Effector CD8-positive, alpha-beta T cell (primary cell): ENCODE results near the gene DIAPH2.
"Not testable (repeated sequence)": the region's sequence is repeated elsewhere in the genome, so short reads cannot be mapped to it uniquely, and the experiment has no call there.

Experiments used
- DNase-seq: peaks from one replicate; lab custom pipeline; 2025; lab: John Stamatoyannopoulos, UW

The DIAPH2 gene

DNA sequence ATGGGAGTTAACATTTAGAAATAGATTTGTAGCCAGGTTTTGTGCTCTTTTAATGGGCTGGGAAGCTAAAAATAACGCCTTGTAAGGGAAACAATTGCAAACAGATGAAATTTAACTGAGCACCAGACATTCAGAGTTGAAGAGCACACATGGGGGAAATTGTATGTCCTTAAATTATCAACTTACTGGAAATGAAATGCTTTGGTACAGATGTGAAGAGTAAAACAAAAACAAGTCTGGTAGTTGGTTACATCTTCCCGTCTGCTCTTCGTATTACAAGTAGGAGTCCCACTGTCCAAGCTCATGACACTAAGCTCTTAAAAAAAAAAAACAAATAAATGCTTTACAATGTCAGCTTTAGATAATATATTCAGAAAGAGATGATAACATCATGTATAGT, 139.5 kb downstream of the DIAPH2 start:
- DNase-seq, result no peak

DNA sequence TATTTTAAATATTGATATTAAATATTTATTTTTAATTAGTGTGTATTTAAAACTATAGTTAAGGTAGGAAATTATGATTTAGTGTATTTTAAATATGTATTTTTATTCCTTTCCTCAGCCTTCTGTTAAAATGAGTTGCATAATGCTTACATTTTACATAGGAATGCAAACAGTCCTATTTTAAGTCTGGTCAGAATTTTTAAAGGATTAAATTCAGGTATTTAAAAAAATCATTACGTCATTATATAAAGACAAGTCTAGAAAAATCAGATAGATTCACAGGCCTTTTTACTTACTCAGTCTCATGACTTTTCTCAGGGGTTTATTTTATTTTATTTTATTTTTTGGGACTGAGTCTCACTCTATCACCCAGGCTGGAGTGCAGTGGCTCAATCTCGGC, 148.7 kb downstream of the DIAPH2 start:
- no peak for DNase-seq

DNA sequence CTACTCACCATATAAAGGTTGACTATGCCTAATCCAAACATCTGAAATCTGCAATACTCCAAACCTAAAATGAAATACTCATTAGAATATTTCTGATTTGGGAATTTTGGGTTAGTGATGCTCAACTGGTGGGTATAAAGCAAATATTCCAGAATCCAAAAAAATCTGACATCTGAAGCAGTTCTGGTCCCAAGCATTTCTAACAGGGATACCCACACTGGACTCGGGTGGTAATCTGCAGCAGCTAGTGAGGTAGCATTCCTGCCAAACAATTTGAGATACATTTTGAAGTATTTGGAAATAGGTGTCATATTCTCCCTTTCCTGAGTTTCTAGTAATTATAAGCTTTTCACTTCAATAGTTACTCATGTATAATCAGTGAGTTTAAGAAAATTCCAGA, 149.5 kb downstream of the DIAPH2 start:
- DNase-seq, result no peak

DNA sequence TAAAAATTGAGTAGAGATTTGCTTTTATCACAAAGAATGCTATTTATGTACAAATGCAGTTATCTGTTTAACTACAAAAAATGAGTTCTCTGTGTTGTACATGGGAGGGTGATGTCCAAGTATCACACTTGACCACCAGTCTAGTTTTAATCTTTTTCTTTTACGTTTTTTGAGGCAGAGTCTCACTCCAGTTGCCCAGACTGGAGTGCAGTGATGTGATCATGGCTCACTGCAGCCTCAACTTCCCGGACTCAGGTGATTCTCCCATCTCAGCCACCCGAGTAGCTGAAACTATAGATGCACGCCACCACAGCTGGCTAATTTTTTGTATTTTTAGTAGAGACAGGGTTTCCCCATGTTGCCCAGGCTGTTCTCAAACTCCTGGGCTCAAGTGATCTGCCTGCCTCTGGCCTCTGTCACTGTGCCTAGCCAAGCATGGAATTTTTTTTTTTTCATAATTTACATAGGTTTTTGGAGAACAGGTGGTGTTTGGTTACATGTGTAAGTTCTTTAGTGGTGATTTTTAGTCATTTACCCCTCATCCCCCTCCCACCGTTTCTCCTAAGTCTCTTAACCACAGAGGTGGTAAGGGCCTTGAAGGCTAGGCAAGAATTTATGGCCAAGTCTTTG, 151.1 kb downstream of the DIAPH2 start:
- no peak for DNase-seq

DNA sequence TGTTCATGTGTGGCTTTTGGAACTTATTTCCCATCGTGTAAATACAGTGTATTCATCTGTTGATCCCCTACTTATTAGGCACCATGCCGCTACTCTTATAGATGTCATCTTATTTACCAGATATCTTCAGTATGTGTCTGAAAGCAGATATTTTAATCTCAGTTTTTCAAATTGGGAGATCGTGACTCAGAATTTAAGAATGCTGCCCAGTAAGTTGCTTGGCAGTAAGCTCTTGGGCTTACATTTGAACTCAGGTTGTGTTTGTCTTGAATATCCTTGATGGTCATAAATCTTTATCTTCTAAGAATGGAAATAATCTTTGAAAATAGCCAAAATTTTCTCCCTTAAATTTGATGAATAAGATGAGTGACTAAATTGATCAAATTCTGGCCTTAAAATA, 153.2 kb downstream of the DIAPH2 start:
- DNase-seq, result no peak

DNA sequence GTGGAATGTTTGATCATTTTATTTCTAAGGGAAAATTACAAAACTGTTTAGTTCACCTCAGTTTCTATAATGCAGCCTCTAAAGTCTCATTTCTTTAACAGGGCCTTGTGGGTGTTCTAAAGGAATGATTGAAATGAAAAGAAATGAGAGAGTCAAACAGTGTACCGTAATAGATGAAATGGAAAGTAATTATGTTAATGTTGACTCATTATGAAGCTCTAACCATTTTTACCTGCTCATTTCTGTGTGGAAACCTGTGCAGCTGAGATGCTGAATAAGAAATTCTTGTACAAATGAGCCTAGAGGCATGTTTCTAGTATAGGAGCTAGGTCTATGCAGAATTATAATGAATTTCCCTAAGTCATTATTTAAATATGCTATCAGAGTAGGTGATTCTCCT, 153.9 kb downstream of the DIAPH2 start:
- DNase-seq, result no peak

DNA sequence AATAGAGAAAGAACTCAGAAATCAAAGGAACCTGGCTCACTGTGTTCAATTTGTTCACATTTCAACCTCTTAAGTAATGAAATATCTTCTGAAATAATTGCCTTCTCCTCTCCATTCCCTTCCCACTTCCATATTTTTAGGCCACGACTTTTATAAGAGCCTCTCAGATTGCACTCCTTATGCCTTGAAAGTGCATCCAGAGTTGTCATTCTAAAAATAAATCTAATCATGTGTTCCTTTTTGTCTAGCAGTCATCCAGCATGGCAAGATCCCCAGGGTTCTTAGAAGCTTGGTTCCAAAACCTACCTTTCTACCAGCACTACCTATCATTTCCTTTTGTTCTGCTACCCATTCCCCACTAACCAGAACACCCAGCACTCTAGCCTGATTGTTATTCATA, 156.7 kb downstream of the DIAPH2 start:
- no peak for DNase-seq

DNA sequence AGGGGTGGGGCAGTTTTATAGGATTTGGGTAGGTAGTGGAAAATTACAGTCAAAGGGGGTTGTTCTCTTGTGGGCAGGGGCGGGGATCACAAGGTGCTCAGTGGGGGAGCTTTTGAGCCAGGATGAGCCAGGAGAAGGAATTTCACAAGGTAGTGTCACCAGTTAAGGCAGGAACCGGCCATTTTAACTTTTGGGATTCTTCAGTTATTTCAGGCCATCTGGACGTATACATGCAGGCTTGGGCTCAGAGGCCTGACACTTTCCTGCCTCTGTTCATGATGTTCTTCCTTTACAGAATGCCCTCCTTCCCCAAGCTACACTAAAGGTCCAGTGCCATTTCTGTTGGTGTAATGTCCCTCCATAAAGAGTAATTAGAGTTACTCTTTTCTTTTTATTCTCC, 157.2 kb downstream of the DIAPH2 start:
- not testable (repeated sequence) for DNase-seq

DNA sequence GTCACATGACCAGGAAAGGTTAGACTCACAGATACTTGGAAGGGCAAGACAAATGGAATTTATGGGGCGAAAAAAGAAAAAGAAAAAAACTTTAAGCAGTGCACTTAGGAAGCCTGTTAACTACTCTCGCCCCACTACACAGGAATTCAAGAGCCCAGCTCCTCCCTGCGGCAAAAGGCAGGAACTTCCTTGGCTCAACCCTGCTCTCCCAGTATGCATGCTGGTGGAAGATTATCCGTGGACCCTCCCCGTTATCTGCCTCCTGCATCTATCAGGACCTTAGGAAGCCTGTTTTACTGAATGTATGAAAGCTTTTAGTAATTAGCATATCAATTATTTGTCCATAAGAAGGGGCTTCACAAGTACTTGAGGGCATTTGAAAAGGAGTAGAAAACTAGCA, 158.9 kb downstream of the DIAPH2 start:
- no peak for DNase-seq

DNA sequence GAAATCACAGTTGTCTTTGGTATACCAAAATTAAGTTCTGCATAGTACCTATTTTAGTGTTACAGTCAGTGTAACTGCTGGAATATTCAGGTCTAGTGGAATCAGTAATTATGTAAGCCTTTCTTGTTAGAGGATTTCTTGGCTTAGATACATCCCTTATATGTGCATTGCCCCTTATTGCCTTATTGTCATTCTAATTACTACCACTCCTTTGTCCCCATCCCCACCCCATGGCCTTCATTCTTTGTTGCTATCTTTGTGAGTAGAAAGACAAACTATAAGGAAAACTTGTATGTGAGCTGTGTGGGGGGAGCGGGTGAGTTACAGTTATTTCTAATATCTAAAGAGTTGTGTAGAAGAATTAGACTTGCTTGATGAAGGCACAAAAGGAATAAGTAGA, 162.2 kb downstream of the DIAPH2 start:
- no peak for DNase-seq

DNA sequence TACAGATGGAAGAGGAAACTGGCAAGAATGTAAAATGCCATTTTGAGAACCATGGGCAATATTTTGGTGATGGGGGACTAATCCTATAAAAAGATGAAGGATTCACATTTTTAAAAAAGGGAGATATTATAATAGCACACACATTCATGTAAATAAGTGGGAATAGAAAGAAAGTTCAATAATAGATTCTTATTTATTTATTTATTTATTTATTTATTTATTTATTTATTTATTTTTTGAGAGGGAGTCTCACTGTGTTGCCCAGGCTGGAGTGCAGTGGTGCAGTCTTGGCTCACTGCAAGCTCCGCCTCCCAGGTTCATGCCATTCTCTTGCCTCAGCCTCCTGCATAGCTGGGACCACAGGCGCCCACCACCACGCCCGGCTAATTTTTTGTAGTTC, 174.8 kb downstream of the DIAPH2 start:
- not testable (repeated sequence) for DNase-seq

DNA sequence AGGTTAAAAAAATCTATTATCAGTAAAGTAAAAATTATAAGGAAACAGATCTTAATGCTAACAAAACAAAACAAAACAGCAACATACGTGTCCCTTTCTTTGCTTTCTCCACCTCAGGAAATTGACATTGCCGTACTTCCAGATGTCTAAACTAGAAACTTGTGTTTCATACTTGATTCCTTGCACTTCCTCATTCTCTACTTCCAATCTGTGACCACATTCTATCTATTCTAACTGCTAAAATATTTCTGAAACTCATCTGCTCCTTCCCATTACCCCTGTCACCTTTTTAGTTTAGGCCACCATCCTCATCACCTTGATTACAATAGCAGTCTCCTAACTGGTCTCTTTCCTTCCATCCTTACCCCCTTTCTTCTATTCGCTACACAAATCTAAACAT, 176.6 kb downstream of the DIAPH2 start:
- DNase-seq, result no peak

DNA sequence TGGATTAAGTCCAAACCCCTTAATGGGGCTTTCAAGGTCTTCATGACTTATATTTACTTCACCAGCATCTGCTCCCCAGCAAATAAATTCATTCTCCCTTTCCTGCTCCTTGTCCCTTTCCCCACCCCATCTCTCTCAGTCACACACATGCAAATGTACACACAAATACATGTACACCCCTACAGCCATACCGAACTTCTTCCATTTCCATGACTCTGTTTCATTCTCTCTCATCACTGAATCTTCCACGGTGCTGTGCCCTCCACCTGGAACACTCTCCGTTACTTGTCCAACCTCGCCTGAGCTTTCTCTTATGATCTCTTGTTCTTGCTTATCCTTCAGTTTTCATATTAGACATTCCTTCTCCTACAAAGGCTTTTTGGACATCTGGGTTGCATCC, 177.0 kb downstream of the DIAPH2 start:
- DNase-seq, result no peak

DNA sequence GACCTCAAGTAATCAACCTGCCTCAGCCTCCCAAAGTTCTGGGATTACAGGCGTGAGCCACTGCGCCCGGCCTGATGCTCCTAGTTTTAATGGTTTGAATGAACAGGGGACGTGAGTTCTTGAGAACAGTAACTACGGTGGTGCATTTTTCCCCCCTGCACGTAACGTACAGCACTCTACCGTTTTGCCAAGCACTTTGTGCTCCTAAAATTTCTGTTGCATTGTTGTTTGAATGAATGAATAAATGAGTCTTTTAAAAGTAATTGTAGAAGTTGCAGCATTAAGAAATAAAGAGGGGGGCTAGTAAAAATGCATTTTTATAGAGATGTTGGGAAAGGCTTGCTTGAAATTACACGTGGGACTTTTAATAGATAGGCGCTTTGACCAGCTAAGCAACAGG, 199.0 kb downstream of the DIAPH2 start, which contains the start of gene RPA4:
Gene RPA4, plus strand, starts transcription at position 301 of the 400 bp plus-strand sequence. CDS start 403 bp downstream, outside the sequence.
- no peak for DNase-seq

DNA sequence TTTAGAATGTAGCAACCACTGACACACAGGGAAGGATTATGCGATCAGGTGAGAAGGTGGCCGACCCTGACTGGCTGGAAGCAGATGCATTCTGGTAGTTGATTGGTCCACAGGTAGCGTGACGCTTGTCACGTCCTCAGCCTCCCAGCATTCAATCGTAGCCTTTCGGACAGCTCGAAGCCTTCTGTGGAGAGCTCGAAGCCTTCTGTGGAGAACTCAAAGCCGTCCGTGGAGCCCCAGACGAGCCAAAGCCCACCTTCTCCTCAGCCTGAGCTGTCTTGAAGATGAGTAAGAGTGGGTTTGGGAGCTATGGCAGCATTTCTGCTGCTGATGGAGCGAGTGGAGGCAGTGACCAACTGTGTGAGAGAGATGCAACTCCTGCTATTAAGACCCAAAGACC, 199.4 kb downstream of the DIAPH2 start:
- DNase-seq, result no peak

DNA sequence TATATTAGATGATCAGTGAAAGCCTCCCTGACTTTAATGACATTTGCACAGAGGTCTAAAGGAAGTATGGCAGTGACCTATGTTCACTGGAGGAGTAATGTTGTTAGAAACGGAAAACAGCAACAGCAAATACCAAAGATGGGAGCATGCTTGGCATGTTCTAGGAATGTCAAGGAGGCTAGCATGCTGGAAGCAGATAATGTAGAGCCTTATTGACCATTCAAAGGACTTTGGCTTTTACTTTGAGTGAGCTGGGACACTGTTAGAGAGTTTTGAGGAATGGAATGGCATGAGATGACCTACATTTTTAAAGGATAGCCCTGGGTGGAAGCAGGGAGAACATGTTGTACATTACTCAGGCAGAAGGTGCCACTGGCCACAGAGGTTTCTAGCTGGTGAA, 205.1 kb downstream of the DIAPH2 start:
- DNase-seq, result no peak

DNA sequence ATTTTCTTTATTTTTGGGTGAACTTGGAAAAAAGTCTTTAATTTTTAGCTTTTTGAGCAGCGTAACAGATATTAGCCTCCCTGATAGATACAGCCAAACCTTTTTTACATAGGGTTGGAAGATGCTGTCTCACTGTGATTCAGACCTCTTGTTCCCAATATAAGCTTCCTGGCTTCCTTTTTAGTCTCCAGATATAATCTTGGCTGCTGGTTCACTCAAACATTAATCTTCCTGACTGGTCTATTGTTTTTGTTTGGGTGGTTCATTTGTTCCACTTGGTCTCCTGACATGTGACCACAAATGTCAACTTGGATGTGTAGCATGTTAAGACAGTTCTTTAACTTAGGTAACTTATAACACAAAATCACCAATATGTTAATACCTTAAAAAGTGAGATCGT, 222.1 kb downstream of the DIAPH2 start:
- no peak for DNase-seq

DNA sequence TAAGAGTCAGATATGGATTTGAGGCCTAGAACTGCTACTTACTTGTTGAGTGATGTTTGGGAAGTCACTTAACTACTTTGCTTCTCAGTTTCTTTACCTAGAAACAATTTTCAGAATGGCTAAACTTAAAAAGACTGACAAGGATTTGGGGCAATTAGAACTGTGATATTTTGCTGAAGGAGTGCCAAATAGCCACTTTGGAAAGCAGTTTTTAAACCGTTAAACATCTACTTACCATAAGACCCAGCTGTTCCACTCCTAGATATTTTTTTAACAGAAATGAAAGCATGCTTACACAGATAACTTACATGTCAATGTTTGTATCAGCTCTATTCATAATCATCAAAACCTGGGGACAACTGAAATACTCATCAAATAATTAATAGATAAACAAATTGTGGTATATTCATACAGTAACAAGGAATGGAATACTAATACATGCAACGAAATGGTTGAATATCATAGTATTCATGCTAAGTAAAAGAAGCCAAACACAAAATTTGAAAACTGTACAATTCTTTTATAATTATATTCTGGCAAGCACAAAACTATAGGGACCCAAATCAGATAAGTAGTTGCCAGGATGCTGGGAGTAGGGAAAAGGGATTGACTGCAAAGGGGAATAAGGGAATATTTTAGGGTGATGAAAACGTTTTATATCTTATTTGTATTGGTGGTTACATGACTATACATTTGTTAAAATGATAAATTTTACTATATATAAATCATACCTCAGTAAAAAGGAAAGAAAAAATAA, 223.1 kb downstream of the DIAPH2 start:
- DNase-seq, result no peak

DNA sequence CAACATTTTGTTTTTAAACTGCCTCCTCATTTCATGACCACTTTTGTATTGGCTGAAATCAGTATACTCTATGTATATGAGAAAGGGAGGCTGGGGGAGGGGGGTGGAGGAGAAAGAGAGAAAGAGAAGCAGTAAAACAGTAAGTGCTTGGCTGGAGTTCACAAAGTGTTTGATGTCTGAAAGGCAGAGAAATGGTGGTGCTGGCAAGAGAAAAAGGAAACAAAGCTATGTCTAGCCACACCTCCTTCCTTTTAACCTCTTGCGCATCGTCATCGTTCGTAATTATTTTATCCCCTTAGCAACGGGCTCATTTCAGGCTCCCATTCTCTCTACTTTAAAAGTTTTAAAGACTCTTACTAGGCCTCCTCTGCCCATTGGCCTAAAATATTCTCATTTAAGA, 224.6 kb downstream of the DIAPH2 start:
- DNase-seq, result no peak

DNA sequence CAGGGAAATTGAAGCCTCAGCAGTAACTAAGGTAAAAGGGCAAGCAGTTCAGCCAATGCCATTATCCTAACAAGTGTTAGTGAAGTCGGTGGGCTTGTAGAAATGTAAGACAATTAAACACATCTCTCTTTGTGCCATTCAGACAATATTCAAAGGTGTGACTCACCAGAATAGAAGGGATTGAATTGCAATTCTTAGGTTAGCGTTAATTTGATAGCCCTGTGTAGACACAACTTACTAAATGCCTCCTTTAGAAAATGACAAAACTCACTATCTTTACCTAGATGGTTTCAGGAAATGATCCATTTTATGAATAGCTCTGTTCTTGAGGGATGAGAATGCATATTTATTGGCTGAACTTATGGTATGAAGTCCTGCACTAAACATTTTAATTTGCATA, 234.2 kb downstream of the DIAPH2 start:
- DNase-seq, result no peak

DNA sequence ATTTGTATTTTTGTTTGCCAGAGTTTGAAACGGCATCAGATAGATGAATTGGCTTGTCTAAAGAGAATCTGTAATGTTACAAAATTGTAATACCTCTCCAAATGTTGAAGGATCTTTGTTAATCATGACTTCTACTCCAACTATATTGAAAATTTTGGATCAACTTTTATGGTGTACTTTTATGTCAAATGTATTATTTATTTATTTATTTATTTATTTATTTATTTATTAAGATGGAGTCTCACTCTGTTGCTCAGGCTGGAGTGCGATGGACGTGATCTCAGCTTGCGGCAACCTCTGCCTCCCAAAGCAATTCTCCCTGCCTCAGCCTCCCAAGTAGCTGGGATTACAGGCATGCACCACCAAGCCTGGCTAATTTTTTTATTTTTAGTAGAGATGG, 235.0 kb downstream of the DIAPH2 start:
- no peak for DNase-seq

DNA sequence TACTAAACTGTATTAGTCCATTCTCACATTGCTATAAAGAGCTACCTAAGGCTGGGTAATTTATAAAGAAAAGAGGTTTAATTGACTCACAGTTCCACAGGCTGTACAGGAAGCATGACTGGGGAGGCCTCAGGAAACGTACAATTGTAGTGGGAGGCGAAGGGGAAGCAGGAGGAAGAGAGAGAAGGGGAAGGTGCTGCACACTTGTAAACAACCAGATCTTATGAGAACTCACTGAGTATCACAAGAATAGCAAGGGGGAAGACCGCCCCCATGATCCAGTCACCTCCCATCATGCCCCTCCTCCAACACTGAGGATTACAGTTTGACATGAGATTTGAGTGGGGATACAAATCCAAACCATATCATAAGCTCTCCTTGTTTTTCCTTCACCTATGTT, 239.9 kb downstream of the DIAPH2 start:
- DNase-seq, result no peak

DNA sequence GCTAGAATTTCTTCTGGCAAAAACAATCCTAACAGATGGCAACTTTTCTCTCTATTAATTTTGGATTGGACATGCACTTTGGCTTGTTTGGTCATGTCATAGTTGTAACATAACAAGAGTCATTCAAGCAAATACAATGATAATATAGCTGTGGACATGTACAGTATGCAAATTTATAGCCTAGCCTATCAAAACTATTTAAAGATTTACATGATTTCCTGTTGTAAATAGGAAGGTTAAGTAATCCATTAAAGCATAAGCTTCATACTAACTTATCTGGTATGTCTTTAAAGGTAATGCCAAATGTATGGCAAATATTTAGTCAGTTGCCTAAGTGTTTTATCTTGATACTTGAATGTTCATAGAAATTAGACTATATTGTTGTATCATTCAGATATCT, 244.4 kb downstream of the DIAPH2 start:
- no peak for DNase-seq

DNA sequence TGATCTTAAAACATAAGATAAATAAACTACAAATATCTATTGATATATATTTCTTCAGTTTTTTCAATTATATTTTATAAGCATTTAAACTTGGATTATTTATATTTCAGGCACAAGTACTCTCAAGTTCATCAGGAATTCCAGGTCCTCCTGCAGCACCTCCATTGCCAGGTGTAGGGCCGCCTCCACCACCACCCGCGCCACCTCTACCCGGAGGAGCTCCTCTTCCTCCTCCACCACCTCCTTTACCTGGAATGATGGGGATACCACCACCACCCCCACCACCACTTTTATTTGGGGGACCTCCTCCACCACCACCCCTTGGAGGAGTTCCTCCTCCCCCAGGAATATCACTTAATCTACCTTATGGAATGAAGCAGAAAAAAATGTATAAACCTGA, 273.1 kb downstream of the DIAPH2 start:
- no peak for DNase-seq
